Esophagus muscularis mucosa (tissue), 3 donors: ENCODE results near the gene CARMIL1.

Experiments
- CTCF ChIP-seq, 3 experiments: fragments of 200-600 bp in 2 of 3; fragments of 450-650 bp in 1 of 3; sonication (generic) in 2 of 3; IDR thresholded peaks; one replicate each; pipeline ENCODE4 v1.5.1; 2017 to 2019; ENCODE audit warnings: antibody characterized with exemption in 3 of 3, mild to moderate bottlenecking in 2 of 3, moderate library complexity in 1 of 3
- POLR2A ChIP-seq: fragments of 450-650 bp; IDR thresholded peaks from one replicate; pipeline ENCODE4 v1.6.1; 2017; ENCODE audit warnings: antibody characterized with exemption, moderate library complexity, mild to moderate bottlenecking, low read depth
- POLR2AphosphoS5 ChIP-seq, 2 donors: sonication (generic); formaldehyde crosslinking; IDR thresholded peaks; one replicate each; pipeline ENCODE4 v1.6.1; 2017; ENCODE audit warnings: antibody characterized with exemption in 2 of 2

- no peak for TF ChIP-seq POLR2A
- no peak for TF ChIP-seq CTCF (IDR thresholded peaks at IDR 0.05)
- TF ChIP-seq POLR2AphosphoS5 (IDR thresholded peaks at IDR 0.05): no peak
These were observed 268.6 kb downstream of the CARMIL1 start for GRCh38 chr6:25547797-25548196.
